PC-9 (cell line): Measurements from ENCODE around the gene ATF2. TPM values are rescaled to one million over a fixed set of nuclear protein-coding genes. Genes with fewer than 3 reads are reported as not detected.

Experiments used
- BruUV-seq: library from RNA; stranded (reverse); fragments of 400-500 nt; replicated peaks from 2 replicates; lab custom pipeline; 2021; lab: Mats Ljungman, UMichigan
- CTCF ChIA-PET: fragments of 300-600 bp; sonication (Branson Sonifier 250); formaldehyde crosslinking; loops from one replicate; lab custom pipeline; 2022; ENCODE audit warnings: antibody characterized with exemption; lab: Charles Lee
- POLR2A ChIA-PET: fragments of 300-600 bp; sonication (Branson Sonifier 250); formaldehyde crosslinking; loops from one replicate; lab custom pipeline; 2022; ENCODE audit warnings: antibody characterized with exemption; ENCODE audit not compliant: unreplicated experiment; lab: Charles Lee
- DNase-seq, 2 experiments: peaks; one replicate each; pipeline versions ENCODE4 v3.0.0 to v3.0.0-alpha.2; 2015 to 2022; ENCODE audit warnings: mixed read lengths in 1 of 2
- H2AFZ ChIP-seq: fragments of 200-600 bp; sonication (generic); 2 replicates; pipeline ENCODE4 v1.8.1; 2017; ENCODE audit warnings: antibody characterized with exemption
- H3F3A ChIP-seq: fragments of 200-600 bp; sonication (generic); 2 replicates; pipeline ENCODE4 v1.8.1; 2017; ENCODE audit warnings: antibody characterized with exemption, mild to moderate bottlenecking, low read depth; ENCODE audit not compliant: insufficient read depth
- H3K27ac ChIP-seq: fragments of 200-600 bp; sonication (generic); 2 replicates; pipeline ENCODE4 v1.6.1; 2016; ENCODE audit warnings: mixed run types
- H3K27me3 ChIP-seq: fragments of 200-600 bp; sonication (generic); 2 replicates; pipeline ENCODE4 v1.6.1; 2016; ENCODE audit warnings: low read depth, mixed run types; ENCODE audit not compliant: insufficient read depth
- H3K36me3 ChIP-seq: fragments of 200-600 bp; sonication (generic); 2 replicates; pipeline ENCODE4 v1.6.1; 2016; ENCODE audit warnings: low read depth, mixed run types
- H3K4me1 ChIP-seq: fragments of 200-600 bp; sonication (generic); replicated peaks from 2 replicates; pipeline ENCODE4 v1.6.1; 2016; ENCODE audit warnings: mixed run types; ENCODE audit not compliant: insufficient read depth
- H3K4me2 ChIP-seq: fragments of 200-600 bp; sonication (generic); 2 replicates; pipeline ENCODE4 v1.6.1; 2017; ENCODE audit warnings: mixed run types
- H3K4me3 ChIP-seq: fragments of 200-600 bp; sonication (generic); 2 replicates; pipeline ENCODE4 v1.6.1; 2016; ENCODE audit warnings: mixed run types
- H3K79me2 ChIP-seq: fragments of 200-600 bp; sonication (generic); 2 replicates; pipeline ENCODE4 v1.6.1; 2017; ENCODE audit warnings: low read depth, mixed run types
- H3K9me2 ChIP-seq: fragments of 200-600 bp; sonication (generic); 2 replicates; pipeline ENCODE4 v1.8.1; 2017; ENCODE audit warnings: mild to moderate bottlenecking; ENCODE audit not compliant: insufficient read depth
- H3K9me3 ChIP-seq: fragments of 200-600 bp; sonication (generic); 2 replicates; pipeline ENCODE4 v1.8.1; 2016; ENCODE audit warnings: low read depth; ENCODE audit not compliant: insufficient read depth
- H4K20me1 ChIP-seq: fragments of 200-600 bp; sonication (generic); 2 replicates; pipeline ENCODE4 v1.8.1; 2017; ENCODE audit not compliant: insufficient read depth
- EZH2 ChIP-seq: fragments of 200-600 bp; sonication (generic); IDR thresholded peaks from 2 replicates; pipeline ENCODE4 v1.8.0; 2017; ENCODE audit warnings: antibody characterized with exemption, low read depth
- intact Hi-C: fragments of 100-400 bp; cut with micrococcal nuclease; formaldehyde crosslinking; loops from one replicate; pipeline ENCODE4 v1.10.0; 2022; ENCODE audit not compliant: unreplicated experiment
- total RNA-seq: library from RNA; stranded (reverse); gene quantifications from 2 replicates; pipeline ENCODE4 v1.2.3, GENCODE V29; 2021
- TF ChIP-seq, protein P1 (sequence below): fragments of 200-600 bp; sonication (generic); conservative IDR thresholded peaks from 2 replicates; pipeline ENCODE4 v1.6.1; 2017; ENCODE audit warnings: mixed run types, antibody characterized with exemption, mild to moderate bottlenecking, moderate library complexity

The ATF2 gene
- total RNA-seq, 1 experiment from 2014 or later, result 94.5 TPM

GRCh38 chr2:175168564-175168945 lies 552 bp upstream of the ATF2 start:
- H3K4me2 ChIP-seq, result peak overlapping the region; percentile 85
- H3K4me1 ChIP-seq, result peaks cover 20% of the 10 kb centered on the region
- POLR2A ChIA-PET, result interaction anchor here (0.5 to 0.6 kb wide), 9 partner anchors 11 to 1816 kb away, joined by 3 to 14 read pairs (median 6); no protein-coding TSS in a partner anchor
- no peak for TF ChIP-seq EZH2
- TF ChIP-seq, protein P1, sequence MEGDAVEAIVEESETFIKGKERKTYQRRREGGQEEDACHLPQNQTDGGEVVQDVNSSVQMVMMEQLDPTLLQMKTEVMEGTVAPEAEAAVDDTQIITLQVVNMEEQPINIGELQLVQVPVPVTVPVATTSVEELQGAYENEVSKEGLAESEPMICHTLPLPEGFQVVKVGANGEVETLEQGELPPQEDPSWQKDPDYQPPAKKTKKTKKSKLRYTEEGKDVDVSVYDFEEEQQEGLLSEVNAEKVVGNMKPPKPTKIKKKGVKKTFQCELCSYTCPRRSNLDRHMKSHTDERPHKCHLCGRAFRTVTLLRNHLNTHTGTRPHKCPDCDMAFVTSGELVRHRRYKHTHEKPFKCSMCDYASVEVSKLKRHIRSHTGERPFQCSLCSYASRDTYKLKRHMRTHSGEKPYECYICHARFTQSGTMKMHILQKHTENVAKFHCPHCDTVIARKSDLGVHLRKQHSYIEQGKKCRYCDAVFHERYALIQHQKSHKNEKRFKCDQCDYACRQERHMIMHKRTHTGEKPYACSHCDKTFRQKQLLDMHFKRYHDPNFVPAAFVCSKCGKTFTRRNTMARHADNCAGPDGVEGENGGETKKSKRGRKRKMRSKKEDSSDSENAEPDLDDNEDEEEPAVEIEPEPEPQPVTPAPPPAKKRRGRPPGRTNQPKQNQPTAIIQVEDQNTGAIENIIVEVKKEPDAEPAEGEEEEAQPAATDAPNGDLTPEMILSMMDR, result no peak
- H2AFZ ChIP-seq, result peak overlapping the region; percentile 87
- H3K9me2 ChIP-seq, result no peaks in the 10 kb centered on the region
- BruUV-seq, result TSS peak; percentile 87
- peaks cover 41% of the 10 kb centered on the region for H3K79me2 ChIP-seq
- intact Hi-C loops, result loop anchor here (1.0 to 10.0 kb wide), 3 partner anchors 13 to 1416 kb away; partner anchors contain the start of gene ATP5MC3
- H3K27ac ChIP-seq, result peak overlapping the region; percentile 58
- no peaks in the 10 kb centered on the region for H3K27me3 ChIP-seq
- CTCF ChIA-PET, result interaction anchor here (0.5 kb wide), 1 partner anchor 163 kb away, joined by 13 read pairs; the partner anchor contains the start of gene CHN1
- peak overlapping the region; percentile 57 for H3K4me3 ChIP-seq
- DNase-seq, result no peak
- H3F3A ChIP-seq, result peaks cover 6% of the 10 kb centered on the region; the same call in 1 of the 2 replicates
- H3K36me3 ChIP-seq, result no peaks in the 10 kb centered on the region
- H4K20me1 ChIP-seq, result peaks cover 25% of the 10 kb centered on the region
- no peaks in the 10 kb centered on the region for H3K9me3 ChIP-seq

DNA sequence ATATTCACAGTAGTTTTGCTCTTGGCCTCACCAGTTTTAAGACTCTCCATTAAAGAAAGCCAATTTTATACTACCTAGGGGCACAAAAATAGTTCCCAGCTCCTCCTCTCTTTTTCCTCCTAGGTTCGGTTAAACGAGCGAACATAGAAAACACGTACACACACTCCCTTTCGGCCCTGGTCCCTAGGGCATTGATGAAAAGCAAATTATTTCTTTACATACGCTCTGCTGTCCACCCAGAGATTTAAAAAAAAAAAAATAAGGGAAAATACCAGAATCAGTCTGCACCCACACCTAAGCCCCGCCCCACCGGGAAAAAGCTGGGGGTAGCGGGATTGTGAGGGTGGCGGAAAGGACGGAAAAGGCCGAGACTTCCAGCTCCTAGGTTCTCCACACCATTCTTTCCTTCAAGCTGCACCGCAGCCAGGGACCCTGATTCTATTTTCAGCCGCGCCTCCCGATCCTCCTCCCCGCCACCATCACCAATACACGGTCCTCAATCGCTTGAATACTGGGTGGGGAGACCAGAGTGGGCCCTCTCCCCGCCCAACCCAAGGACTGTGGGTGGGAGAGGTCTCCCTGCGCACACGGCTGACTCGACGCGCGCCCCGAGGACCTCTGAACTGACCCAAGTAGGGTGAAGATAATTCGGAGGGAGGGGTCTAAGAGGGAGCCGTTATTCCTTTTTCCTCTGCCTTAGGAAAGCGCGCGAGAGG lies 769 bp downstream of the ATF2 start:
- Histone ChIP-seq H3K9me2 (no peaks in the 10 kb centered on the region), H3K4me3 (peak overlapping the region; percentile 91), H2AFZ (peak overlapping the region; percentile 98), H3K79me2 (peaks cover 50% of the 10 kb centered on the region), H3F3A (no peaks in the 10 kb centered on the region; the same call in 1 of the 2 replicates), H4K20me1 (peaks cover 33% of the 10 kb centered on the region), H3K27me3 (no peaks in the 10 kb centered on the region), H3K36me3 (peaks cover 2% of the 10 kb centered on the region; the same call in 1 of the 2 replicates), H3K4me1 (peaks cover 20% of the 10 kb centered on the region), H3K27ac (peak overlapping the region; percentile 67), H3K4me2 (peak overlapping the region; percentile 95), H3K9me3 (no peaks in the 10 kb centered on the region)
- ChIA-PET CTCF (no interaction called here), POLR2A (interaction anchor here (0.8 kb wide), 1 partner anchor 964 kb away, joined by 6 read pairs; no protein-coding TSS in a partner anchor)
- DNase-seq, result peak in 1 of 2 experiments; percentile 53
- TF ChIP-seq, protein P1, result no peak
- no peak for TF ChIP-seq EZH2
- BruUV-seq, result TSS peak; percentile 56
- intact Hi-C loops, result loop anchor here (1.0 to 10.0 kb wide), 3 partner anchors 13 to 1418 kb away; no protein-coding TSS in a partner anchor

DNA sequence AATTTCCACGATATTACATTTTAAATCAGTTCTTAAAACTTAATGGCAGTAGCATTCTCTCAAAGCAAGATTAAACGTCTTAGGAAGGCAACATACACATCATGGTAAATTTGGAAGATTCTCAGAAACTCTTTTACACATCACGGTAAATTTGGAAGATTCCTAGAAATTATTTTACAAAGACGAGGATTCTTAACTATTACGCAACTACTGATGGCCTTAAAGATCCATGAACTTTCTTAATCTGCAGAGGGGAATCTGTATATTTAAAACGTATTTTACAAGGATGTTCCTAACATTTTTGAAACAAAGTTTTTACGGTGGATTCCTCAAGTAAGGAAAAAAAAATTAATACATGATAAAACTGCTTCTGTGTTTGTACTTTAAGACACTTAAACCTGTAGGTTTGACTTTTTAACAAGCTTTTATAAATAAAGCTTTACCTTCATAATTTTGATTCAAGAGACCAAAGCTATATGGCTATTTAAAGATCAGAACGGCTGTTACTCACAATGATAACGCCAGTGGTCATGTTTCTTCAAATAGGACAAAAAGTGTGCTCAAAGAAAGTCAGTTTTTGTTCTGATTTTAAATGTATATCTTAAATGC lies 1.7 kb downstream of the ATF2 start:
- CTCF ChIA-PET, result no interaction called here
- peaks cover 43% of the 10 kb centered on the region for H4K20me1 ChIP-seq
- TF ChIP-seq, protein P1, result no peak
- TF ChIP-seq EZH2, result no peak
- H3F3A ChIP-seq, result no peaks in the 10 kb centered on the region; the same call in 1 of the 2 replicates
- H3K4me2 ChIP-seq, result peak overlapping the region; percentile 95
- no peaks in the 10 kb centered on the region for H3K9me2 ChIP-seq
- H2AFZ ChIP-seq, result no peak overlapping the region
- POLR2A ChIA-PET, result no interaction called here
- peaks cover 5% of the 10 kb centered on the region; the same call in 1 of the 2 replicates for H3K36me3 ChIP-seq
- peaks cover 20% of the 10 kb centered on the region for H3K4me1 ChIP-seq
- intact Hi-C loops, result loop anchor here (10.0 kb wide), 2 partner anchors 422 to 1418 kb away; no protein-coding TSS in a partner anchor
- no peaks in the 10 kb centered on the region for H3K27me3 ChIP-seq
- H3K4me3 ChIP-seq, result peak overlapping the region; percentile 91
- no TSS peak for BruUV-seq
- no peak overlapping the region for H3K27ac ChIP-seq
- H3K79me2 ChIP-seq, result peaks cover 60% of the 10 kb centered on the region
- H3K9me3 ChIP-seq, result no peaks in the 10 kb centered on the region
- DNase-seq, result no peak
